Measurements from ENCODE around the gene ST6GALNAC1. TPM values are rescaled to one million over a fixed set of nuclear protein-coding genes. Genes with fewer than 3 reads are reported as not detected.

The ST6GALNAC1 gene
- total RNA-seq, 1 donor from 2014 or later: 16.6 TPM

- no peak overlapping the region for H3K4me3 ChIP-seq
- no peaks in the 10 kb centered on the region for H3K27me3 ChIP-seq (ENCODE audit: low read depth)
- H3K36me3 ChIP-seq: no peaks in the 10 kb centered on the region
- DNase-seq: no peak
- ATAC-seq: no peak
- intact Hi-C loops (cut with DNase I): no loop called here
- no peaks in the 10 kb centered on the region for H3K9me3 ChIP-seq
- TF ChIP-seq CTCF (IDR thresholded peaks at IDR 0.05): no peak
- peaks cover 24% of the 10 kb centered on the region for H3K4me1 ChIP-seq
- H3K27ac ChIP-seq: no peak overlapping the region
Measured at GRCh38 chr17:76646712-76647111, 3.2 kb upstream of the ST6GALNAC1 start.

DNA sequence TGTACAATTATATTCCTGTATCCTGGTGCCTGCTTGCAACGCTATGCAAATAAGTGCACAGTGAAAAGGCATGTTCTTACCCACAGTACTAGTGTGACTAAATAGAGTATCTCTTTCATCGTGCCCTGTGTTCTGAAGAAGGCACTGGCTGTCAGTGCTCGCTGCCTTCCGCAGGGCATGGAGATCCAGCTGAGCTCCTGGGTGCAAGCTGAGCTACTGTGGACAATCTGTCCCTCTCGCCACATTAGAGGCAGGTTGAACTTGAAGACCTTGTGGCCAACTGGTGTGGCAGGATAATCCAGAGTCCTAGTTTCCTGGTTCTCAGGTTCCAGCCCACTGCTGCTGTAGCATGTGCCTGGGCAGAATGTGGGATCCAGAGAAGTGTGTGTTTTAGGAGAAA, 1.9 kb upstream of the ST6GALNAC1 start:
- no peak for TF ChIP-seq CTCF (IDR thresholded peaks at IDR 0.05)
- intact Hi-C loops (cut with DNase I): no loop called here
- no peaks in the 10 kb centered on the region for H3K9me3 ChIP-seq
- H3K36me3 ChIP-seq: no peaks in the 10 kb centered on the region
- H3K4me1 ChIP-seq: peaks cover 26% of the 10 kb centered on the region
- no peak for DNase-seq
- H3K4me3 ChIP-seq: peak overlapping the region; percentile 4
- no peaks in the 10 kb centered on the region for H3K27me3 ChIP-seq (ENCODE audit: low read depth)
- ATAC-seq: peak; percentile 54 to 66
- H3K27ac ChIP-seq: peak overlapping the region; percentile 44

GRCh38 chr17:76644995-76645394, 1.4 kb upstream of the ST6GALNAC1 start:
- Histone ChIP-seq H3K4me1 (peaks cover 26% of the 10 kb centered on the region), H3K27ac (peak overlapping the region; percentile 60), H3K27me3 (ENCODE audit: low read depth) (no peaks in the 10 kb centered on the region), H3K4me3 (no peak overlapping the region), H3K36me3 (no peaks in the 10 kb centered on the region), H3K9me3 (no peaks in the 10 kb centered on the region)
- TF ChIP-seq CTCF (IDR thresholded peaks at IDR 0.05): no peak
- DNase-seq (no peak), ATAC-seq (peak; percentile 41 to 50)
- intact Hi-C loops (cut with DNase I): no loop called here

DNA sequence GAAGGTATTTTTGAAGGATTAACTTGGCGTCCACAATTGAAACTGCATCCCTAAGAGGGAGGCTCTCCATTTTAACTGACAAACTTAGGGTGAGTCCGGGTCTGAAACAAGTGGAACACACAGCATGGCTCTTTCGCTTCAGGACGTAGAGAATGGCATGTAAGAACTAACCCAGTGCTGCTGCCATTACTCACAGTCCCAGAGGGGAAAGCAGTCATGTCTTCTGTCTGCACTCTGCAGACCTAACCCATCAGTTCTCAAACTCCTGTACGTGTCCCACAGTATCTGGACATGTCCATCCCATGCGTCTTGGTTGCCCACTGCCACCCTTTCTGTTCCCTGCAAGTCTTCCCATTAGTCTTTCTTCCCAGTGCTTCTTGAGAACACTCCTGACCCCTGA, 563 bp downstream of the ST6GALNAC1 start:
- peak in 1 of 2 donors; percentile 3 for ATAC-seq

DNA sequence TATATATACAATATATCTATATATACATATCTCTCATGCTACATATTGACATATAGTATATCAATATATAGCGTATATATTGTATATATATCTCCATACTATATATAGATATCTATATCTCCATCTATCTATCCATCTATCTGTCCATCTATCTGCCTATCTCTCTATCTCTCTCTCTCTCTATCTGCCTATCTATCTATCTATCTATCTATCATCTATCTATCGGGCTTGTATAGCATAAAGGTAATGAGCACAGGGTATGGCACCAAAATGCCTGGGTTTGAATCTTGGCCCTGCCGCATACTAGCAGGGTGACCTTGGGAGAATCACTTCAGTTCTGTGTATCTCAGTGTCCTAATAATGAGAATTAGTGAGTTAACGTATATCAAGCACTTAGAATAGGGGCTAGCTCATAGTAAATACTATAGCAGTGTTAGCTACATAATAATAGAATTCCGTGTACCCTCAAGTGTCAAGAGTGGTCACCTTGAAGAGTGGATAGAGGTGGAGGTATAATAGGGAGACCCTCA, 1.5 kb downstream of the ST6GALNAC1 start:
- Histone ChIP-seq H3K27ac (peak overlapping the region; percentile 60), H3K4me3 (peak overlapping the region; percentile 27)

More for the DNA sequence above, 563 bp downstream of the ST6GALNAC1 start:
- Histone ChIP-seq H3K9me3 (no peaks in the 10 kb centered on the region), H3K4me1 (peaks cover 26% of the 10 kb centered on the region), H3K36me3 (no peaks in the 10 kb centered on the region), H3K27me3 (ENCODE audit: low read depth) (no peaks in the 10 kb centered on the region), H3K4me3 (peak overlapping the region; percentile 27), H3K27ac (peak overlapping the region; percentile 60)
- no peak for TF ChIP-seq CTCF (IDR thresholded peaks at IDR 0.05)
- no peak for DNase-seq
- intact Hi-C loops (cut with DNase I): no loop called here

More for the DNA sequence above, 1.5 kb downstream of the ST6GALNAC1 start:
- Histone ChIP-seq H3K4me1 (peaks cover 26% of the 10 kb centered on the region), H3K36me3 (no peaks in the 10 kb centered on the region), H3K9me3 (no peaks in the 10 kb centered on the region), H3K27me3 (ENCODE audit: low read depth) (no peaks in the 10 kb centered on the region)
- ATAC-seq (no peak), DNase-seq (no peak)
- TF ChIP-seq CTCF (IDR thresholded peaks at IDR 0.05): no peak
- intact Hi-C loops (cut with DNase I): no loop called here

Data from lower lobe of right lung (tissue), 2 donors.